Measurements from ENCODE around the gene FAM120C.

- TF ChIP-seq EZH2phosphoT487 (conservative IDR thresholded peaks at IDR 0.05; ENCODE audit: low read length) (no peak), CTCF (IDR thresholded peaks at IDR 0.05; ENCODE audit: insufficient read depth, low read length, poor library complexity, severe bottlenecking) (no peak)
Observed at GRCh38 chrX:54048412-54048811, 134.6 kb downstream of the FAM120C start.
